CD14-positive monocyte (primary cell): ENCODE measurements around the gene RREB1. TPM values are rescaled to one million over a fixed set of nuclear protein-coding genes. Genes with fewer than 3 reads are reported as not detected.

Source experiments
- DNase-seq, 3 donors: peaks; one replicate each; pipeline ENCODE4 v3.0.0-alpha.2; 2011 to 2022
- H2AFZ ChIP-seq: 2 replicates; pipeline ENCODE4 v1.6.0; 2012; ENCODE audit warnings: mild to moderate bottlenecking, low read depth, low read length, inconsistent platforms; ENCODE audit not compliant: insufficient read depth, poor library complexity, severe bottlenecking
- H3K27ac ChIP-seq, 2 donors: 1 replicate in 1 of 2; 2 replicates in 1 of 2; pipeline ENCODE4 v1.5.1; 2012 to 2013; ENCODE audit warnings: low read length in 2 of 2, control low read depth in 1 of 2, inconsistent platforms in 1 of 2, low read depth in 1 of 2, mild to moderate bottlenecking in 1 of 2
- H3K27me3 ChIP-seq, 2 donors: one replicate each; pipeline versions ENCODE4 v1.6.0 to v1.6.1; 2011 to 2013; ENCODE audit warnings: low read length in 2 of 2; ENCODE audit not compliant: control insufficient read depth in 2 of 2, insufficient read depth in 2 of 2
- H3K36me3 ChIP-seq, 2 donors: replicated peaks in 1 of 2; 1 replicate in 1 of 2; 2 replicates in 1 of 2; pipeline versions ENCODE4 v1.5.1 to v1.6.1; 2012 to 2013; ENCODE audit warnings: low read length in 2 of 2, control low read depth in 1 of 2, inconsistent platforms in 1 of 2, mild to moderate bottlenecking in 1 of 2; ENCODE audit not compliant: insufficient read depth in 2 of 2, control insufficient read depth in 1 of 2
- H3K4me1 ChIP-seq, 2 donors: 1 replicate in 1 of 2; 2 replicates in 1 of 2; pipeline versions ENCODE4 v1.5.1 to v1.6.1; 2012 to 2013; ENCODE audit warnings: low read length in 2 of 2, control low read depth in 1 of 2, inconsistent platforms in 1 of 2, mild to moderate bottlenecking in 1 of 2, moderate library complexity in 1 of 2; ENCODE audit not compliant: insufficient read depth in 2 of 2, control insufficient read depth in 1 of 2
- H3K4me2 ChIP-seq: replicated peaks from 2 replicates; pipeline ENCODE3; 2012; ENCODE audit warnings: low read length, moderate library complexity, mild to moderate bottlenecking; ENCODE audit not compliant: poor library complexity, severe bottlenecking; ENCODE audit errors: extremely low read depth
- H3K4me3 ChIP-seq, 3 experiments: fragments of 200-600 bp in 1 of 3; sonication (generic) in 1 of 3; replicated peaks in 1 of 3; 1 replicate in 2 of 3; 2 replicates in 1 of 3; pipeline ENCODE4 v1.5.1; 2011 to 2013; ENCODE audit warnings: low read length in 3 of 3, mild to moderate bottlenecking in 3 of 3, control low read depth in 2 of 3, low read depth in 2 of 3, inconsistent platforms in 1 of 3, moderate library complexity in 1 of 3
- H3K79me2 ChIP-seq: 2 replicates; pipeline ENCODE4 v1.6.0; 2012; ENCODE audit warnings: mild to moderate bottlenecking, control low read depth, inconsistent platforms, low read length, moderate library complexity; ENCODE audit not compliant: insufficient read depth
- H3K9ac ChIP-seq: 2 replicates; pipeline ENCODE4 v1.6.0; 2017; ENCODE audit warnings: low read length, mild to moderate bottlenecking; ENCODE audit not compliant: insufficient read depth, poor library complexity, severe bottlenecking
- H3K9me3 ChIP-seq, 2 donors: replicated peaks in 1 of 2; 1 replicate in 1 of 2; 2 replicates in 1 of 2; pipeline versions ENCODE4 v1.5.1 to v1.6.1; 2012 to 2013; ENCODE audit warnings: low read length in 2 of 2, control low read depth in 1 of 2; ENCODE audit not compliant: control insufficient read depth in 1 of 2, insufficient read depth in 1 of 2
- H4K20me1 ChIP-seq: 2 replicates; pipeline ENCODE4 v1.6.0; 2012; ENCODE audit warnings: mild to moderate bottlenecking, low read length, control low read depth, moderate library complexity; ENCODE audit not compliant: insufficient read depth
- H3K27ac Mint-ChIP-seq, 7 donors: one replicate each; pipeline ENCODE4 v1.8.0; 2020; ENCODE audit warnings: mild to moderate bottlenecking in 7 of 7, mixed read lengths in 7 of 7, moderate library complexity in 6 of 7, inconsistent platforms in 2 of 7
- H3K27me3 Mint-ChIP-seq, 3 donors: one replicate each; pipeline ENCODE4 v1.8.0; 2021 to 2022; ENCODE audit warnings: low read depth in 3 of 3, mild to moderate bottlenecking in 3 of 3, mixed read lengths in 3 of 3, moderate library complexity in 3 of 3, inconsistent platforms in 1 of 3
- H3K36me3 Mint-ChIP-seq, 2 donors: one replicate each; pipeline ENCODE4 v1.8.0; 2020; ENCODE audit warnings: mixed read lengths in 2 of 2, inconsistent platforms in 1 of 2, mild to moderate bottlenecking in 1 of 2
- H3K4me1 Mint-ChIP-seq: one replicate; pipeline ENCODE4 v1.8.0; 2020; ENCODE audit warnings: mild to moderate bottlenecking, mixed read lengths
- H3K4me3 Mint-ChIP-seq, 2 donors: one replicate each; pipeline ENCODE4 v1.8.0; 2020; ENCODE audit warnings: mild to moderate bottlenecking in 2 of 2, mixed read lengths in 2 of 2, moderate library complexity in 1 of 2
- H3K9me3 Mint-ChIP-seq, 7 donors: one replicate each; pipeline ENCODE4 v1.8.0; 2020 to 2022; ENCODE audit warnings: mixed read lengths in 7 of 7, mild to moderate bottlenecking in 6 of 7, moderate library complexity in 6 of 7, inconsistent platforms in 2 of 7
- WGBS: methylation state at CpG from one replicate; pipeline ENCODE4 v1.1.5; 2013; ENCODE audit warnings: missing lambda C conversion rate; ENCODE audit not compliant: insufficient coverage; 5-methylcytosine and 5-hydroxymethylcytosine counted together
- intact Hi-C, 2 donors: fragments of 100-400 bp; cut with micrococcal nuclease; formaldehyde crosslinking; loops; one replicate each; pipeline versions ENCODE4 v1.15.0 to v1.15.1; 2023
- polyA plus RNA-seq, 3 donors: library from polyadenylated mRNA; depleted of rRNA in 1 of 3; unstranded in 2 of 3; stranded (reverse) in 1 of 3; fragments of 300-500 nt in 2 of 3; fragments of >200 nt in 1 of 3; fragmentation: Illumina TruSeq in 2 of 3; gene quantifications; 1 replicate in 2 of 3; 2 replicates in 1 of 3; pipeline ENCODE4 v1.2.3, GENCODE V29; 2012 to 2021
- TF ChIP-seq, protein P1 (sequence below): fragments of 200-600 bp; IDR thresholded peaks from one replicate; pipeline ENCODE4 v1.8.0; 2022; ENCODE audit warnings: antibody characterized with exemption, mild to moderate bottlenecking

Gene RREB1
- polyA plus RNA-seq, 3 donors, result 2.1 to 15.3 (median 5.6) TPM

DNA sequence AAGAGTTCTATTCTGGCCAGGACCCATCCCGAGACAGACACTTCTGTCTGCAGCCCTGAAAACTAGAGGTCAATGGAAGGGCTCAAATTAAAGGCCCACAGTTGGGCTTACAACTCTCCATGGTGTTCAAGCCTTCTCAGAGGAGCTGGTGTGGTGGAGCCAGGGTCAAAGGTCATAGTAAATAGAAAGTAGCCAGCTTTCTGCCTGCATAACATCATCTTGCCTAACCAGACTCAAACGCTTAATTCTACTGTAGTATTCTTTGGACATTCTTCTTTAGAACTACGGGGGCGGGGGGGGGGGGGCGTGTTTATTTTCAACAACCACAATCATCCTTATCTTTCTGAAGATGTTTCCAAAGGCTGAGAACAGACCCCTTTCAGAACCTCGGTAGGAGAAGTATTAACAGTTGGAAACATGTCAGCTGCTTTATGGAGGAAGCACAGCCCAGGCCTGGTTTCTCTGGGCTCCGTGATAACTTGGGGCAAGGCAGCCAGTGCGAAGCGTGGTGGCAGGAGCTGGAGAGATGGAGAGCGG, 1.5 kb upstream of the RREB1 start:
- peak overlapping the region; percentile 99 for H2AFZ ChIP-seq
- H3K4me2 ChIP-seq, result peak overlapping the region; percentile 80
- peaks cover 15% of the 10 kb centered on the region for H4K20me1 ChIP-seq
- no peaks in the 10 kb centered on the region for H3K27me3 ChIP-seq
- TF ChIP-seq, protein P1, sequence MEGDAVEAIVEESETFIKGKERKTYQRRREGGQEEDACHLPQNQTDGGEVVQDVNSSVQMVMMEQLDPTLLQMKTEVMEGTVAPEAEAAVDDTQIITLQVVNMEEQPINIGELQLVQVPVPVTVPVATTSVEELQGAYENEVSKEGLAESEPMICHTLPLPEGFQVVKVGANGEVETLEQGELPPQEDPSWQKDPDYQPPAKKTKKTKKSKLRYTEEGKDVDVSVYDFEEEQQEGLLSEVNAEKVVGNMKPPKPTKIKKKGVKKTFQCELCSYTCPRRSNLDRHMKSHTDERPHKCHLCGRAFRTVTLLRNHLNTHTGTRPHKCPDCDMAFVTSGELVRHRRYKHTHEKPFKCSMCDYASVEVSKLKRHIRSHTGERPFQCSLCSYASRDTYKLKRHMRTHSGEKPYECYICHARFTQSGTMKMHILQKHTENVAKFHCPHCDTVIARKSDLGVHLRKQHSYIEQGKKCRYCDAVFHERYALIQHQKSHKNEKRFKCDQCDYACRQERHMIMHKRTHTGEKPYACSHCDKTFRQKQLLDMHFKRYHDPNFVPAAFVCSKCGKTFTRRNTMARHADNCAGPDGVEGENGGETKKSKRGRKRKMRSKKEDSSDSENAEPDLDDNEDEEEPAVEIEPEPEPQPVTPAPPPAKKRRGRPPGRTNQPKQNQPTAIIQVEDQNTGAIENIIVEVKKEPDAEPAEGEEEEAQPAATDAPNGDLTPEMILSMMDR, result no peak
- H3K27ac Mint-ChIP-seq, result peak overlapping the region; percentile 76 to 93 (median 91)
- peaks cover 25% of the 10 kb centered on the region for H3K4me1 Mint-ChIP-seq
- H3K4me3 ChIP-seq, result peak overlapping the region; percentile 85 to 98 (median 93)
- no peaks in the 10 kb centered on the region for H3K36me3 ChIP-seq
- H3K36me3 Mint-ChIP-seq, result peaks cover 0 to 3% of the 10 kb centered on the region in 2 donors
- no peaks in the 10 kb centered on the region for H3K9me3 ChIP-seq
- WGBS, result 13% methylated on average over 6 of the region's 10 CpGs
- DNase-seq, result no peak
- H3K4me1 ChIP-seq, result peaks cover 23 to 35% of the 10 kb centered on the region in 2 donors
- peak overlapping the region; percentile 90 for H3K9ac ChIP-seq
- H3K79me2 ChIP-seq, result peaks cover 43% of the 10 kb centered on the region
- no peaks in the 10 kb centered on the region for H3K27me3 Mint-ChIP-seq
- intact Hi-C loops, result loop anchor here (5.0 to 10.0 kb wide), 5 partner anchors 36 to 96 kb away; no protein-coding TSS in a partner anchor
- H3K27ac ChIP-seq, result peak overlapping the region; percentile 55 to 98
- no peaks in the 10 kb centered on the region for H3K9me3 Mint-ChIP-seq
- H3K4me3 Mint-ChIP-seq, result peak overlapping the region; percentile 94 to 95

DNA sequence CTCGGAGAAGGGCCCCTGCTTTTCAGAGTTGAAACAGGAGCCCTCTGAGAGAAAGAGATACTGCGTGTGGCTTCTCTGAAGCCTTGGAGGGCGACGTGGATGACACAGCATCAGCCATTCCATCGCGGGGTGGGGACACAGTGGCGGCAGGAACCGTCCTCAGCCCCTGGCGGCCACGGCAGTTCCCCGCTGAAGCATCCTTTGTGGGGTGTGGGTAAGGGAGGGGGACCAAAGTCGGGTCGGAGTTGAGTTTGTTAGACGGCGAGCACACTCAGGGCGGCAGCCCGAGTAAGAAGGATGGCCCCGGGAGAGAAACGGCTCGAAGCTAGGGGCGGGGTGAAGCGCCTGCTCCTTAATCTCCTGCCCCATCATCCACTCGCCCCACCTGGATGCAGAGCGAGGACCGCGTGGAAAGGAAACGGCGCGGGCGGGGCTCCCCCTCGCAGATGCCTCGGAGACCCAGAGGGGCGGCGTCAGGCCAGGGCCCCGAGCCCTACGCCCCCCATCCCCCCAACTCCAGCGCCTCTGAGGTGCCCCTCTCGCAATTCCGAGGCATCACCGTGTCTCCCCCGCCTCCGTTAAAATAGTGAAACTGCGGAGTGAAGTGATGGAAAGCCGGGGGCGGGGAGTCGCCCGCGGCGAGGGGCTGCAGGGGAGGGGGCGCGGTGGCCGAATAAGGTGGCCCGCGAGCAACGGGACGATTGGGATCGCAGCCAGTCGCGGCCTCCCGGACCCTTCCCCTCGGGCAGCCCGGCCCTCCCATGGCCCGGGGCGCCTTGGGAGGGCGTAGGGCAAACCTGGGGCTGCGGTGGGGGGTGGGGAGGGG, 796 bp upstream of the RREB1 start:
- Histone ChIP-seq H3K27me3 (no peaks in the 10 kb centered on the region), H3K79me2 (peaks cover 50% of the 10 kb centered on the region)
- peak overlapping the region; percentile 94 to 95 for H3K4me3 Mint-ChIP-seq

More for the DNA sequence above, 796 bp upstream of the RREB1 start:
- peak; percentile 59 to 62 (median 61) for DNase-seq
- H3K27ac Mint-ChIP-seq, result peak overlapping the region; percentile 76 to 94 (median 92)
- peak overlapping the region; percentile 80 for H3K4me2 ChIP-seq
- intact Hi-C loops, result loop anchor here (5.0 to 10.0 kb wide), 5 partner anchors 35 to 95 kb away; no protein-coding TSS in a partner anchor
- H3K36me3 ChIP-seq, result no peaks in the 10 kb centered on the region
- peak overlapping the region; percentile 90 for H3K9ac ChIP-seq
- no peaks in the 10 kb centered on the region for H3K9me3 Mint-ChIP-seq
- peaks cover 28 to 42% of the 10 kb centered on the region in 2 donors for H3K4me1 ChIP-seq
- peak overlapping the region; percentile 99 for H2AFZ ChIP-seq
- H3K4me3 ChIP-seq, result peak overlapping the region; percentile 85 to 98 (median 93)
- peaks cover 22% of the 10 kb centered on the region for H4K20me1 ChIP-seq
- under 1% methylated on average over 48 of the region's 66 CpGs for WGBS
- H3K9me3 ChIP-seq, result no peaks in the 10 kb centered on the region
- peak overlapping the region; percentile 55 to 98 for H3K27ac ChIP-seq
- peaks cover 31% of the 10 kb centered on the region for H3K4me1 Mint-ChIP-seq
- TF ChIP-seq, protein P1, result peak; percentile 9
- H3K36me3 Mint-ChIP-seq, result peaks cover 0 to 3% of the 10 kb centered on the region in 2 donors
- H3K27me3 Mint-ChIP-seq, result no peaks in the 10 kb centered on the region
